Mucosa of rectum (tissue), 2 donors: ENCODE data around the gene TEF.
"Not testable (repeated sequence)": the region's sequence is repeated elsewhere in the genome, so short reads cannot be mapped to it uniquely, and the experiment has no call there.

Experiments
- H3K27ac ChIP-seq, 2 donors: one replicate each; pipeline ENCODE4 v1.7.0; 2013; ENCODE audit warnings: inconsistent platforms in 2 of 2, low read depth in 2 of 2, low read length in 2 of 2
- H3K27me3 ChIP-seq, 2 donors: one replicate each; pipeline ENCODE4 v1.7.0; 2013; ENCODE audit warnings: low read length in 2 of 2; ENCODE audit not compliant: control insufficient read depth in 2 of 2, insufficient read depth in 2 of 2
- H3K36me3 ChIP-seq, 2 donors: one replicate each; pipeline ENCODE4 v1.7.0; 2013; ENCODE audit warnings: low read length in 2 of 2; ENCODE audit not compliant: control insufficient read depth in 2 of 2, insufficient read depth in 2 of 2
- H3K4me1 ChIP-seq, 2 donors: one replicate each; pipeline ENCODE4 v1.7.0; 2013; ENCODE audit warnings: low read length in 2 of 2, mild to moderate bottlenecking in 1 of 2; ENCODE audit not compliant: control insufficient read depth in 2 of 2, insufficient read depth in 2 of 2
- H3K4me3 ChIP-seq, 2 donors: one replicate each; pipeline ENCODE4 v1.7.0; 2013; ENCODE audit warnings: low read length in 2 of 2
- H3K9ac ChIP-seq, 2 donors: one replicate each; pipeline ENCODE4 v1.7.0; 2013; ENCODE audit warnings: low read length in 2 of 2, low read depth in 1 of 2, mild to moderate bottlenecking in 1 of 2
- H3K9me3 ChIP-seq, 2 donors: one replicate each; pipeline ENCODE4 v1.7.0; 2013; ENCODE audit warnings: low read length in 2 of 2; ENCODE audit not compliant: control insufficient read depth in 2 of 2
- donor health status: healthy.
- donor health status: Normal muscosa, but diverticular disease.

Gene TEF

DNA sequence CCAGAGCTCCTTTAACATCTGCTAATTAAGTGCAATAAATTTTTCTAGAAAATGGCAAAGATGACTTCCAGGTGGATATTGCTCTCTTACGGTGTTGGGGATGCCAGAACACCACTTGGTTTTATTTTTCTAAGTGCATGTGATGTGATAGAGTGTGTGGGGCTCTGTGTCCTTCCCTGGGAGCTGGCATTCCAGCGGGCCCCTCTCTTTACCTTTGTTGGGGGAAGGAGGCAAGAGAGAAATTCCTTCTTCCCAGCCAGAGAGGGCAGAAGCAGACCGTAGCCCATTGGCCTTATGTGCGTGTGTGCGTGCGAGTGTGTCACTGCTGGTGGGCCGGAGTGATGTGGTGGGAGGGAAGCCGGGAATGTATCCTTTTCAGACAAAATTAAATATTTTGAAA is 17.2 kb downstream of the TEF start:
- Histone ChIP-seq H3K27me3 (no peaks in the 10 kb centered on the region), H3K36me3 (peaks cover 33 to 40% of the 10 kb centered on the region in 2 donors), H3K9ac (no peak overlapping the region), H3K4me1 (peaks cover 28 to 34% of the 10 kb centered on the region in 2 donors), H3K9me3 (no peaks in the 10 kb centered on the region), H3K27ac (no peak overlapping the region), H3K4me3 (no peak overlapping the region)

DNA sequence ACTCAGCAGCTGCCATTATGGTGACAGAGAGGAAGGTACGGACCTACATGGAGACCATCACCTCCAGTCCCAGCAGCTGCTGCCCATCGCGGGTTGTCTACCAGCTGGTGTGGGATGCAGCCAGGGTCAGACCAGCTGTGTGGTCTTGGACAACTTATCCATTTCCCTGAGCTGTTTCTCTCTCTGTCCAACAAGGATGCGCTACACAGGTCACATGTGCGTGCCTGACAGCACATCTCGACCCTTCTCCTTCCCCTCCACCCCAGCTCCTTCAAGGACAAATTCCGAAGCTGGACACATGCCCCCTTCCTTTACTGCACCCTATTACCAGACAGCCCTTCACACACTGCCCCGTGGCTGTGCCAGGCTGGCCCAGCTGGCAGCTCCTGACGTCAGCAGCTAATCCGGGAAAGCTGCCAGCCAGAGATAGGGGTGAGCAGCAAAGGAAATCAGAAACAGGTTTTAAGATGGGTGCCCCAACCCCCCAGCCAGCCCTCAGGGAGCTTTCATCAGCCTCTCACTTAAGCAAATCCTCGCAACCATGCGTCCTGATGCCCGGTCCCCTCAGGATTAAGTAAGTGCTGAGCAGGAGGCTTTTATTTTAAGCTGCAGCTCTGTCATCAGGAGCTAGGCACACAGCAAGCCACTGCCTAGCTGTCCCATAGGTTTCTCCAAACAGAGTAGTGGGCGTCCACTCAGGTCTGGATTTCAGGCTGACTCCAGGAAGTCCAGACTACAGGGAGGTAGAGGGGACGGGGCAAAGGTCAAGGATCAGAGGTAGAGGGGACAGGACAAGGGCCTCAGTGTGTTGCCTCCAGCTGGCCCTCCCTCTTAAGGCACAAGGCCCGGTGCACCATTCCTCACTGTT is 20.3 kb downstream of the TEF start:
- peak overlapping the region; percentile 52 to 59 for H3K27ac ChIP-seq
- H3K4me1 ChIP-seq: peaks cover 26 to 33% of the 10 kb centered on the region in 2 donors
- H3K36me3 ChIP-seq: peaks cover 7 to 10% of the 10 kb centered on the region in 2 donors
- H3K27me3 ChIP-seq: no peaks in the 10 kb centered on the region
- no peak overlapping the region for H3K4me3 ChIP-seq
- no peaks in the 10 kb centered on the region for H3K9me3 ChIP-seq
- H3K9ac ChIP-seq: peak overlapping the region; percentile 26 to 46

GRCh38 chr22:41402851-41403250 is 21.1 kb downstream of the TEF start:
- H3K27ac ChIP-seq: peak overlapping the region in 1 of 2 donors; percentile 52
- H3K4me1 ChIP-seq: peaks cover 19 to 26% of the 10 kb centered on the region in 2 donors
- H3K27me3 ChIP-seq, H3K9ac ChIP-seq, H3K36me3 ChIP-seq, H3K9me3 ChIP-seq, H3K4me3 ChIP-seq: not testable (repeated sequence)

DNA sequence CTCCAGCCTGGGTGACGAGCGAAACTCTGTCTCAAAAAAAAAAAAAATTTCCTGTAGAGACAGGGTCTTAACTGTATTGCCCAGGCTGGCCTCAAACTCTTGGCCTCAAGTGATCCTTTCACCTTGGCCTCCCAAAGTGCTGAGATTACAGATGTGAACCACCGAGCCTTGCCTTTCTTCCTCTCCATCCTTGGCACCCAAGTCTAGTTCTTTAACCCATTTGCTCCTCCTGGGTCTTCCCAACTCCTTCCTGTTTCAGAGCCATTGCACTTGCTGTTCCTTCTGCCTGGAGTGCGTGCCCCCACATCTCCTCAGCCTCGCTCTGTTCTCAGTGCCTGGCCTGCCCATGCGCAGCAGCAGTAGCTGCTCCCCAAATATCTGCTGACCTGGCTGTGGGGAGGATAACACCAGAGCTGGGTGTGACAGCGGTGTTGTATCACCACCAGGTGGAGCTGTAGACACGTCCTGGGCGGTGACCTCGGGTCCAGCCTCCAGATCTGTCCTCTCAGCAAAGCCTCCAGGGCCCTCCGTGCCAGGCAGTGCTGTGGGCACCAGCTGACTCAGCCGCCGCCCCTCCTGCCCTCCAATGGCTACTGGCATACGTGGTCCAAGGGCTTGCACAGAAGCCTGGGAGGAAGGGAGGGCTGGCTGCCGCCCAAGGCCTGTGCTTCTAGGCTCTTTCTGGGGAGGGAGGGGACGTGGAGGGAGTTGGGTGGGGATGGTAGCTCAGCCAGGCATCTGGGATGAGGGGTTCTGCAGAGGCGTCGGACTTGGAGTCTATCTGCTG is 22.0 kb downstream of the TEF start:
- H3K9me3 ChIP-seq: no peaks in the 10 kb centered on the region
- H3K9ac ChIP-seq: no peak overlapping the region
- H3K27me3 ChIP-seq: no peaks in the 10 kb centered on the region
- H3K27ac ChIP-seq: no peak overlapping the region
- peaks cover 0 to 2% of the 10 kb centered on the region in 2 donors for H3K36me3 ChIP-seq
- peaks cover 16 to 21% of the 10 kb centered on the region in 2 donors for H3K4me1 ChIP-seq
- peak overlapping the region in 1 of 2 donors; percentile 31 for H3K4me3 ChIP-seq

DNA sequence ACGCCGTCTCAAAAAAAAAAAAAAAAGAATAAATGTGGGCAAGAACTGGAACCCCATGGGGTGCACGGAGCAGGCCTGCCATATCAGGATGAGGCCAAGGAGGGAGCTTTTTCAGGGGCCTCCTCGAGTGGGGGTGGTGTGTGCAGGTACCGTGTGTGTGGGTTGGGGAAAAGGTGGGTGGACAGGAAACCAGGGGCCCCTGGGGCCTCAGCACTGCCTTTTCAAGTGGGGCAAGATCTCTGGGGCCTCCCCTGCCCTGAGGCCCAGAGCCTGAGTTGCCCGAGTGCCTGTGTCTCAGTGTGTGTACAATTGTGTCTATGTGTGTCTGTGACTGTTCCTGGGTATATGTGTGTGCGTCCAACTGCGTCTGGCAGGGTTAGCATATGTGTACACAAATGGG is 23.8 kb downstream of the TEF start:
- H3K27ac ChIP-seq: no peak overlapping the region
- H3K36me3 ChIP-seq: no peaks in the 10 kb centered on the region
- no peak overlapping the region for H3K4me3 ChIP-seq
- no peaks in the 10 kb centered on the region for H3K9me3 ChIP-seq
- H3K27me3 ChIP-seq: no peaks in the 10 kb centered on the region
- H3K4me1 ChIP-seq: peaks cover 16 to 21% of the 10 kb centered on the region in 2 donors
- no peak overlapping the region for H3K9ac ChIP-seq

- Histone ChIP-seq H3K27me3 (no peaks in the 10 kb centered on the region), H3K4me1 (peaks cover 16 to 24% of the 10 kb centered on the region in 2 donors), H3K36me3 (no peaks in the 10 kb centered on the region), H3K4me3 (no peak overlapping the region), H3K27ac (no peak overlapping the region), H3K9ac (no peak overlapping the region), H3K9me3 (no peaks in the 10 kb centered on the region)
Measured at GRCh38 chr22:41406410-41406809, 24.7 kb downstream of the TEF start.

GRCh38 chr22:41407433-41407832 is 25.7 kb downstream of the TEF start:
- peaks cover 10 to 17% of the 10 kb centered on the region in 2 donors for H3K4me1 ChIP-seq
- H3K4me3 ChIP-seq: no peak overlapping the region
- no peaks in the 10 kb centered on the region for H3K9me3 ChIP-seq
- H3K36me3 ChIP-seq: no peaks in the 10 kb centered on the region
- H3K9ac ChIP-seq: no peak overlapping the region
- H3K27me3 ChIP-seq: no peaks in the 10 kb centered on the region
- H3K27ac ChIP-seq: no peak overlapping the region

DNA sequence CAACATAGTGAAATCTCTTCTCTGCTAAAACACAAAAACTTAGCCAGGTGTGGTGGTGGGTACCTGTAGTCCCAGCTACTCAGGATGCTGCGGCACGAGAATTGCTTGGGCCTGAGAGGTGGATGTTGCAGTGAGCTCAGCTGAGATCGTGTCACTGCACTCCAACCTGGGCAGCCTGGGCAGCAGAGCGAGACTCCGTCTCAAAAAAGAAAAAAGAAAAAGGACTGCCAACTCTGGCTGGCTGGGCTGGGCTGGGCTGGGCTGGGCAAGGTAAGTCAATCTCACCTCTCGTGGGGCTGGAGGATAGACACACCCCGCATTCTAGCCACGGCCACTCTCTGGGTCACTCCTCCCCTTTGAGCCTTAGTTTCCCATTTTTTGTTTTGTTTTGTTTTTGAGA is 26.9 kb downstream of the TEF start:
- no peak overlapping the region for H3K4me3 ChIP-seq
- H3K4me1 ChIP-seq: peaks cover 10 to 14% of the 10 kb centered on the region in 2 donors
- H3K9ac ChIP-seq: no peak overlapping the region
- H3K36me3 ChIP-seq: no peaks in the 10 kb centered on the region
- H3K27me3 ChIP-seq: no peaks in the 10 kb centered on the region
- H3K9me3 ChIP-seq: no peaks in the 10 kb centered on the region
- no peak overlapping the region for H3K27ac ChIP-seq

DNA sequence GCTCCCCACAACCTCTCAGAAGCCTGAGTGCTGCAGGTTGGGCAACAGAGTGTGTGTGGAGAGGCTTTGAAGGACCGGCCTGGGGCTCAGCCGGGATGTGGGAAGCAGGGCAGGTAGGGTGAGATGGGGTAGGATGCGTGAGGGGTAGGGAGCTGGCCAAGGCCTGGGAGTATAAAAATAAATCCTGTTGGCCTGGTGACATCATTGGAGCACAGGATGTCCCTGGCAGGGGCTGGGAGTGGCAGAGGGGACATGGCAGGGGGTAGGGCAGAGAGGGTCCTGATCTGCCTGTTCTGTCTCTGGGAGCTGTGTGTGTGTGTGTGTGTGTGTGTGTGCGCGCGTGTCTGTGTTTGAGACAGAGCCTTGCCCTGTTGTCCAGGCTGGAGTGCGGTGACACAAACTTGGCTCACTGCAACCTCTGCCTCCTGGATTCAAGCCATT is 28.6 kb downstream of the TEF start:
- Histone ChIP-seq H3K9me3 (no peaks in the 10 kb centered on the region), H3K27ac (peak overlapping the region in 1 of 2 donors; percentile 16), H3K27me3 (no peaks in the 10 kb centered on the region), H3K9ac (no peak overlapping the region), H3K4me3 (no peak overlapping the region), H3K4me1 (peaks cover 20 to 24% of the 10 kb centered on the region in 2 donors), H3K36me3 (no peaks in the 10 kb centered on the region)
